IMR-90 (cell line): ENCODE measurements around the gene CFAP91. TPM values are rescaled to one million over a fixed set of nuclear protein-coding genes. Genes with fewer than 3 reads are reported as not detected.

Experiments
- ATAC-seq: fragments of 200-7000 bp; cut with Tn5 transposase; 2 replicates; pipeline ENCODE4 v1.9.1; 2020; ENCODE audit warnings: low read depth, mild to moderate bottlenecking, moderate library complexity
- BruUV-seq: library from RNA; stranded (reverse); fragments of 400-500 nt; replicated peaks from 2 replicates; lab custom pipeline; 2021; lab: Mats Ljungman, UMichigan
- CTCF ChIA-PET: fragments of 300-600 bp; formaldehyde crosslinking; extraction: SDS; loops from one replicate; lab custom pipeline; 2021; ENCODE audit warnings: antibody characterized with exemption; lab: Yijun Ruan, JAX
- POLR2A ChIA-PET: fragments of 300-600 bp; sonication (Branson Sonifier 250); formaldehyde crosslinking; loops from one replicate; lab custom pipeline; 2022; ENCODE audit warnings: antibody characterized with exemption; ENCODE audit not compliant: unreplicated experiment; lab: Charles Lee
- DNase-seq: peaks from one replicate; pipeline ENCODE4 v3.0.0; 2013
- H2AFZ ChIP-seq: replicated peaks from 2 replicates; pipeline ENCODE3; 2013; ENCODE audit warnings: low read length, mild to moderate bottlenecking; ENCODE audit not compliant: poor library complexity
- H2AK5ac ChIP-seq: 2 replicates; pipeline ENCODE4 v1.6.1; 2013; ENCODE audit warnings: low read depth, low read length, inconsistent platforms
- H2AK9ac ChIP-seq: replicated peaks from 2 replicates; pipeline ENCODE3; 2013; ENCODE audit warnings: mild to moderate bottlenecking, low read depth, low read length, moderate library complexity; ENCODE audit not compliant: poor library complexity
- H2BK120ac ChIP-seq: 2 replicates; pipeline ENCODE4 v1.6.1; 2013; ENCODE audit warnings: low read depth, low read length, inconsistent platforms
- H2BK15ac ChIP-seq: 3 replicates; pipeline ENCODE4 v1.6.1; 2013; ENCODE audit warnings: low read depth, low read length, inconsistent platforms
- H2BK20ac ChIP-seq: 2 replicates; pipeline ENCODE4 v1.6.1; 2013; ENCODE audit warnings: low read depth, mild to moderate bottlenecking, inconsistent platforms, low read length, moderate library complexity
- H2BK5ac ChIP-seq: 2 replicates; pipeline ENCODE4 v1.6.1; 2013; ENCODE audit warnings: mild to moderate bottlenecking, low read depth, low read length, inconsistent platforms; ENCODE audit not compliant: poor library complexity, severe bottlenecking
- H3K14ac ChIP-seq: replicated peaks from 2 replicates; pipeline ENCODE4 v1.6.1; 2013; ENCODE audit warnings: low read depth, low read length, inconsistent platforms
- H3K18ac ChIP-seq: 2 replicates; pipeline ENCODE4 v1.6.1; 2013; ENCODE audit warnings: low read depth, low read length, control low read depth
- H3K23ac ChIP-seq: 2 replicates; pipeline ENCODE4 v1.6.1; 2013; ENCODE audit warnings: low read depth, low read length, inconsistent platforms
- H3K27ac ChIP-seq: 2 replicates; pipeline ENCODE4 v1.5.1; 2013; ENCODE audit warnings: mild to moderate bottlenecking, control low read depth, low read length; ENCODE audit not compliant: insufficient read depth
- H3K27me3 ChIP-seq: 2 replicates; pipeline ENCODE4 v1.6.1; 2013; ENCODE audit warnings: low read length; ENCODE audit not compliant: control insufficient read depth, insufficient read depth
- H3K36me3 ChIP-seq: 2 replicates; pipeline ENCODE4 v1.6.1; 2013; ENCODE audit warnings: low read length, mixed read lengths; ENCODE audit not compliant: control insufficient read depth, insufficient read depth
- H3K4ac ChIP-seq: 2 replicates; pipeline ENCODE4 v1.6.1; 2013; ENCODE audit warnings: low read depth, low read length, inconsistent platforms
- H3K4me1 ChIP-seq: 2 replicates; pipeline ENCODE4 v1.6.1; 2013; ENCODE audit warnings: low read length, mixed read lengths; ENCODE audit not compliant: control insufficient read depth, insufficient read depth
- H3K4me2 ChIP-seq: 2 replicates; pipeline ENCODE4 v1.6.1; 2013; ENCODE audit warnings: low read depth, mild to moderate bottlenecking, control low read depth, low read length, moderate library complexity
- H3K4me3 ChIP-seq: 2 replicates; pipeline ENCODE4 v1.5.1; 2013; ENCODE audit warnings: low read depth, mild to moderate bottlenecking, control low read depth, low read length, moderate library complexity; ENCODE audit not compliant: insufficient read depth
- H3K56ac ChIP-seq: 2 replicates; pipeline ENCODE4 v1.6.1; 2013; ENCODE audit warnings: low read length, inconsistent platforms; ENCODE audit not compliant: insufficient read depth; ENCODE audit errors: extremely low read depth
- H3K79me1 ChIP-seq, 2 experiments: 2 replicates each; pipeline ENCODE4 v1.6.1; 2013; ENCODE audit warnings: low read length in 2 of 2, inconsistent platforms in 1 of 2, low read depth in 1 of 2
- H3K9ac ChIP-seq: 2 replicates; pipeline ENCODE4 v1.6.1; 2013; ENCODE audit warnings: low read depth, low read length, control low read depth
- H3K9me1 ChIP-seq: 2 replicates; pipeline ENCODE4 v1.6.1; 2013; ENCODE audit warnings: low read length, inconsistent platforms; ENCODE audit not compliant: insufficient read depth
- H3K9me3 ChIP-seq: 2 replicates; pipeline ENCODE4 v1.6.1; 2013; ENCODE audit warnings: low read length; ENCODE audit not compliant: control insufficient read depth, insufficient read depth
- H4K20me1 ChIP-seq: 2 replicates; pipeline ENCODE4 v1.6.1; 2013; ENCODE audit warnings: low read length, inconsistent platforms; ENCODE audit not compliant: insufficient read depth
- H4K5ac ChIP-seq: 2 replicates; pipeline ENCODE4 v1.6.1; 2013; ENCODE audit warnings: mild to moderate bottlenecking, low read depth, low read length, control low read depth
- H4K8ac ChIP-seq, 2 experiments: 2 replicates each; pipeline ENCODE4 v1.6.1; 2013; ENCODE audit warnings: low read depth in 2 of 2, low read length in 2 of 2, control low read depth in 1 of 2, inconsistent platforms in 1 of 2
- H4K91ac ChIP-seq: 2 replicates; pipeline ENCODE4 v1.6.1; 2013; ENCODE audit warnings: low read depth, low read length, inconsistent platforms; ENCODE audit not compliant: insufficient read depth
- BHLHE40 ChIP-seq: fragments of 150-350 bp; IDR thresholded peaks from 2 replicates; pipeline ENCODE4 v1.6.1; 2016; ENCODE audit warnings: mild to moderate bottlenecking, low read depth, low read length
- CEBPB ChIP-seq: IDR thresholded peaks from 2 replicates; pipeline ENCODE4 v1.6.1; 2012; ENCODE audit warnings: low read depth, low read length, improper control_type of control experiment
- CHD1 ChIP-seq: IDR thresholded peaks from 2 replicates; pipeline ENCODE4 v1.6.1; 2012; ENCODE audit warnings: low read depth, low read length, improper control_type of control experiment
- FOS ChIP-seq: fragments of 150-350 bp; IDR thresholded peaks from 2 replicates; pipeline ENCODE4 v1.6.1; 2016; ENCODE audit warnings: low read depth, low read length
- MAFK ChIP-seq: IDR thresholded peaks from 2 replicates; pipeline ENCODE4 v1.6.1; 2012; ENCODE audit warnings: low read depth, low read length, improper control_type of control experiment
- MAZ ChIP-seq: IDR thresholded peaks from 2 replicates; pipeline ENCODE4 v1.6.1; 2012; ENCODE audit warnings: low read depth, mild to moderate bottlenecking, low read length, improper control_type of control experiment, moderate library complexity, borderline replicate concordance
- MXI1 ChIP-seq: IDR thresholded peaks from 2 replicates; pipeline ENCODE4 v1.6.1; 2012; ENCODE audit warnings: low read depth, mild to moderate bottlenecking, low read length, moderate library complexity, borderline replicate concordance
- NFE2L2 ChIP-seq: fragments of 150-350 bp; IDR thresholded peaks from 2 replicates; pipeline ENCODE4 v1.6.1; 2016; ENCODE audit warnings: low read depth, mild to moderate bottlenecking, low read length
- POLR2A ChIP-seq: IDR thresholded peaks from 2 replicates; pipeline ENCODE4 v1.6.1; 2012; ENCODE audit warnings: mild to moderate bottlenecking, low read depth, low read length
- RAD21 ChIP-seq: IDR thresholded peaks from 2 replicates; pipeline ENCODE4 v1.6.1; 2012; ENCODE audit warnings: low read length, improper control_type of control experiment
- RCOR1 ChIP-seq: IDR thresholded peaks from 2 replicates; pipeline ENCODE4 v1.6.1; 2012; ENCODE audit warnings: mild to moderate bottlenecking, low read length, improper control_type of control experiment; ENCODE audit not compliant: insufficient replicate concordance
- RFX5 ChIP-seq: IDR thresholded peaks from 2 replicates; pipeline ENCODE4 v1.8.0; 2012; ENCODE audit warnings: low read depth, mild to moderate bottlenecking, low read length, moderate library complexity
- SMC3 ChIP-seq: fragments of 150-350 bp; IDR thresholded peaks from 2 replicates; pipeline ENCODE4 v1.6.1; 2016; ENCODE audit warnings: low read depth, mild to moderate bottlenecking, antibody characterized with exemption, low read length, moderate library complexity
- WGBS, 2 experiments: methylation state at CpG; one replicate each; pipeline versions ENCODE4 v1.1.5 to v1.1.7; 2013; ENCODE audit warnings: missing lambda C conversion rate in 2 of 2; ENCODE audit not compliant: insufficient read length in 1 of 2; ENCODE audit errors: extremely low coverage in 2 of 2; 5-methylcytosine and 5-hydroxymethylcytosine counted together
- dilution Hi-C: fragments of 300-500 bp; cut with HindIII; formaldehyde crosslinking; loops from one replicate; pipeline ENCODE4 v1.14.3; 2018; ENCODE audit warnings: low sequenced_read_pairs; ENCODE audit not compliant: unreplicated experiment
- in situ Hi-C: fragments of 300-500 bp; cut with MboI; formaldehyde crosslinking; loops from 3 replicates; pipeline ENCODE4 v1.14.3; 2019; ENCODE audit warnings: low sequenced_read_pairs, inconsistent platforms, mixed read lengths
- intact Hi-C: fragments of 100-400 bp; cut with micrococcal nuclease; formaldehyde crosslinking; loops from 2 replicates; pipeline ENCODE4 v1.10.0; 2022
- polyA plus RNA-seq, 3 experiments: library from polyadenylated mRNA; depleted of rRNA; stranded (reverse); fragments of >200 nt; gene quantifications; 2 replicates each; pipeline ENCODE4 v1.2.3, GENCODE V29; 2012; ENCODE audit warnings: low replicate concordance in 1 of 3
- total RNA-seq: library from RNA; depleted of rRNA; stranded (reverse); fragments of >200 nt; gene quantifications from 2 replicates; pipeline ENCODE4 v1.2.3, GENCODE V29; 2012
- TF ChIP-seq, protein P1 (sequence below): fragments of 150-350 bp; IDR thresholded peaks from 2 replicates; pipeline ENCODE4 v1.6.1; 2017; ENCODE audit warnings: mild to moderate bottlenecking, antibody characterized with exemption, low read length, low read depth
- TF ChIP-seq, protein P2 (sequence below): fragments of 150-350 bp; IDR thresholded peaks from 2 replicates; pipeline ENCODE4 v1.6.1; 2016; ENCODE audit warnings: low read depth, mild to moderate bottlenecking, low read length, moderate library complexity, borderline replicate concordance

CFAP91 gene
- total and polyA plus RNA-seq, 2 of the 4 experiments (the other 2 are of a cell fraction): not detected

DNA sequence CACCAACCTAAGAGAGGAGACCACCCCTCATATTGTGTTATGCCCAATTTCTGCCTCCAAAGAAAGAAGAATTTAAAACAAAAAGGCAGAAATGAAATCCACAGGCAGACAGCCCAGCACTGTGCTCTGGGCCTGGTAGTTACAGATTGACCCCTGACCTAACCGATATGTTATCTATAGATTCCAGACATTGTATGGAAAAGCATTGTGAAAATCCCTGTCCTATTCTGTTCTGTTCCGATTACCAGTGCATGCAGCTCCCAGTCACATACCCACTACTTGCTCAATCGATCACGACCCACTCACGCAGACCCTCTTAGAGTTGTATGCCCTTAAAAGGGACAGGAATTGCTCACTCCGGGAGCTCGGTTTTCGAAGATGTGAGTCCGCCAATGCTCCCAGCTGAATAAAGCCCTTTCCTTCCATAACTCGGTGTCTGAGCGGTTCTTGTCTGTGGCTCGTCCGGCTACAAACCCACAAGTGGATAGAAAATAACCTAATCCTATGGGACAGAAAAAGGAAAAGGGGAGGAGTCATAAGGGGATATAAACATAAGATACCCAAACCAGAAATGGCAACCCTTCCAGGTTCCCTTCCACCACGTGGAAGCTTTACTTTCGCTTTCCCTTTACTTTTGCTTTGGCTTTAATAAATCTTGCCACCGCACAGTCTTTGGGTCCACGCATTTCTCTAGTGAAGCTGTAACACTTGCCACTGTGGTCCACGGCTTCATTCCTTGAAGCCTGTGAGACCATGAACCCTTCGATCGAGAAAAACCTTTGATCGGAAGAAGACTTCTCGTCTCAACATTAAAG is 1.7 kb upstream of the CFAP91 start:
- Histone ChIP-seq H3K18ac (no peak overlapping the region), H2AK5ac (no peak overlapping the region), H3K4me2 (no peak overlapping the region), H3K56ac (no peak overlapping the region), H3K36me3 (no peaks in the 10 kb centered on the region), H2BK20ac (no peak overlapping the region), H3K9me3 (no peaks in the 10 kb centered on the region), H3K9me1 (no peaks in the 10 kb centered on the region), H3K27me3 (peaks cover 18% of the 10 kb centered on the region), H4K91ac (no peak overlapping the region), H4K5ac (no peak overlapping the region), H4K20me1 (no peaks in the 10 kb centered on the region), H2BK120ac (no peak overlapping the region), H3K79me1 (no peaks in the 10 kb centered on the region), H3K4ac (no peak overlapping the region), H2AK9ac (no peak overlapping the region), H2BK15ac (no peak overlapping the region), H3K27ac (no peak overlapping the region), H3K9ac (no peak overlapping the region), H2BK5ac (no peak overlapping the region), H3K14ac (no peak overlapping the region), H3K23ac (no peak overlapping the region), H3K4me1 (0 out of 2 replicates have a peak, but pooled peaks cover 2% of the 10 kb centered on the region), H3K4me3 (no peak overlapping the region), H4K8ac (no peak overlapping the region), H2AFZ (no peak overlapping the region)
- dilution Hi-C loops: no loop called here
- no TSS peak for BruUV-seq
- POLR2A ChIA-PET: no interaction called here
- ATAC-seq: no peak
- in situ Hi-C loops: no loop called here
- WGBS, 2 experiments: 87% methylated on average over 4 of the region's 22 CpGs; no CpG with 5 or more reads in 1 of the 2 experiments
- DNase-seq: no peak
- intact Hi-C loops: loop anchor here (10.0 kb wide), 1 partner anchor 504 kb away; no protein-coding TSS in a partner anchor
- CTCF ChIA-PET: no interaction called here
- TF ChIP-seq, protein P1, sequence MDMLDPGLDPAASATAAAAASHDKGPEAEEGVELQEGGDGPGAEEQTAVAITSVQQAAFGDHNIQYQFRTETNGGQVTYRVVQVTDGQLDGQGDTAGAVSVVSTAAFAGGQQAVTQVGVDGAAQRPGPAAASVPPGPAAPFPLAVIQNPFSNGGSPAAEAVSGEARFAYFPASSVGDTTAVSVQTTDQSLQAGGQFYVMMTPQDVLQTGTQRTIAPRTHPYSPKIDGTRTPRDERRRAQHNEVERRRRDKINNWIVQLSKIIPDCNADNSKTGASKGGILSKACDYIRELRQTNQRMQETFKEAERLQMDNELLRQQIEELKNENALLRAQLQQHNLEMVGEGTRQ: no peak
- TF ChIP-seq NFE2L2 (no peak), MAFK (no peak), RAD21 (no peak), FOS (no peak), CEBPB (no peak), CHD1 (no peak), RCOR1 (no peak), POLR2A (no peak), RFX5 (no peak), BHLHE40 (no peak), MXI1 (no peak), SMC3 (no peak), MAZ (no peak)
- TF ChIP-seq, protein P2, sequence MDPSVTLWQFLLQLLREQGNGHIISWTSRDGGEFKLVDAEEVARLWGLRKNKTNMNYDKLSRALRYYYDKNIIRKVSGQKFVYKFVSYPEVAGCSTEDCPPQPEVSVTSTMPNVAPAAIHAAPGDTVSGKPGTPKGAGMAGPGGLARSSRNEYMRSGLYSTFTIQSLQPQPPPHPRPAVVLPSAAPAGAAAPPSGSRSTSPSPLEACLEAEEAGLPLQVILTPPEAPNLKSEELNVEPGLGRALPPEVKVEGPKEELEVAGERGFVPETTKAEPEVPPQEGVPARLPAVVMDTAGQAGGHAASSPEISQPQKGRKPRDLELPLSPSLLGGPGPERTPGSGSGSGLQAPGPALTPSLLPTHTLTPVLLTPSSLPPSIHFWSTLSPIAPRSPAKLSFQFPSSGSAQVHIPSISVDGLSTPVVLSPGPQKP: no peak
